Endothelial cell (in vitro differentiated cells): ENCODE results near the gene CRADD. TPM values are rescaled to one million over a fixed set of nuclear protein-coding genes. Genes with fewer than 3 reads are reported as not detected.

Source experiments
- DNase-seq: peaks from one replicate; pipeline ENCODE4 v3.0.0; 2021; ENCODE audit warnings: low spot score
- H3K27ac Mint-ChIP-seq: one replicate; pipeline ENCODE4 v1.8.0; 2021; ENCODE audit warnings: mixed read lengths, inconsistent platforms; ENCODE audit not compliant: unreplicated experiment
- H3K27me3 Mint-ChIP-seq: one replicate; pipeline ENCODE4 v1.8.0; 2021; ENCODE audit warnings: mild to moderate bottlenecking, moderate library complexity, mixed read lengths, inconsistent platforms; ENCODE audit not compliant: unreplicated experiment
- H3K36me3 Mint-ChIP-seq: one replicate; pipeline ENCODE4 v1.8.0; 2021; ENCODE audit warnings: mild to moderate bottlenecking, low read depth, mixed read lengths, inconsistent platforms; ENCODE audit not compliant: unreplicated experiment
- H3K4me1 Mint-ChIP-seq: one replicate; pipeline ENCODE4 v1.8.0; 2021; ENCODE audit warnings: mild to moderate bottlenecking, mixed read lengths, inconsistent platforms; ENCODE audit not compliant: unreplicated experiment
- H3K4me3 Mint-ChIP-seq: one replicate; pipeline ENCODE4 v1.8.0; 2021; ENCODE audit warnings: mild to moderate bottlenecking, mixed read lengths, inconsistent platforms; ENCODE audit not compliant: unreplicated experiment
- H3K9me3 Mint-ChIP-seq: one replicate; pipeline ENCODE4 v1.8.0; 2021; ENCODE audit warnings: mixed read lengths, inconsistent platforms; ENCODE audit not compliant: unreplicated experiment
- total RNA-seq: library from RNA; stranded (reverse); fragmentation: NEBNext Ultra II Directional; extraction: Animal tissue kit (Norgen Biotek cat#: 25700); gene quantifications from one replicate; pipeline ENCODE4 v1.2.1, GENCODE V29; 2021; ENCODE audit not compliant: unreplicated experiment
- TF ChIP-seq, protein P1 (sequence below): fragments of 200-600 bp; sonication (generic); IDR thresholded peaks from one replicate; pipeline ENCODE4 v1.5.0; 2021; ENCODE audit warnings: antibody characterized with exemption; ENCODE audit not compliant: unreplicated experiment

CRADD gene
- total RNA-seq, 1 donor from 2014 or later: 6.5 TPM

DNA sequence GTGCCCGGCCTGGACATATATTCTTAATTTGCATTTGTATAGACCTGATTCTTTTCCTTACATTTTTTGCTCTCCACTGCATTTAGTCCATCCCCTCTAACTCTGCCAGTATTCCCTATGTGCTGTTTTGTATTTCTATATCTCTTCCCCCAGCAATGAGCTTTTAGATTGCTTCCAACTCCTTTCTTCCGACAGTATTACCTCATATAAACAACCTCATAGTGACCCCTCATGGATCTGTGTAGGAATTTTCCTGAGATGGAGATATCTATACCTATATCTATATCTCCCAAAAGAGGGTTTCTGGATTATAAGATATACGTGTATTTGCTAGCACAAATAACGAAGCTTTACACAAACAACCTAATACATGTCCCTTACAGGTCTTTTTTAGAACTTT is 161.9 kb downstream of the CRADD start:
- Mint-ChIP-seq H3K36me3 (no peaks in the 10 kb centered on the region), H3K27me3 (no peaks in the 10 kb centered on the region), H3K4me1 (peaks cover 9% of the 10 kb centered on the region), H3K27ac (no peak overlapping the region), H3K9me3 (no peaks in the 10 kb centered on the region), H3K4me3 (no peak overlapping the region)
- DNase-seq: no peak
- TF ChIP-seq, protein P1, sequence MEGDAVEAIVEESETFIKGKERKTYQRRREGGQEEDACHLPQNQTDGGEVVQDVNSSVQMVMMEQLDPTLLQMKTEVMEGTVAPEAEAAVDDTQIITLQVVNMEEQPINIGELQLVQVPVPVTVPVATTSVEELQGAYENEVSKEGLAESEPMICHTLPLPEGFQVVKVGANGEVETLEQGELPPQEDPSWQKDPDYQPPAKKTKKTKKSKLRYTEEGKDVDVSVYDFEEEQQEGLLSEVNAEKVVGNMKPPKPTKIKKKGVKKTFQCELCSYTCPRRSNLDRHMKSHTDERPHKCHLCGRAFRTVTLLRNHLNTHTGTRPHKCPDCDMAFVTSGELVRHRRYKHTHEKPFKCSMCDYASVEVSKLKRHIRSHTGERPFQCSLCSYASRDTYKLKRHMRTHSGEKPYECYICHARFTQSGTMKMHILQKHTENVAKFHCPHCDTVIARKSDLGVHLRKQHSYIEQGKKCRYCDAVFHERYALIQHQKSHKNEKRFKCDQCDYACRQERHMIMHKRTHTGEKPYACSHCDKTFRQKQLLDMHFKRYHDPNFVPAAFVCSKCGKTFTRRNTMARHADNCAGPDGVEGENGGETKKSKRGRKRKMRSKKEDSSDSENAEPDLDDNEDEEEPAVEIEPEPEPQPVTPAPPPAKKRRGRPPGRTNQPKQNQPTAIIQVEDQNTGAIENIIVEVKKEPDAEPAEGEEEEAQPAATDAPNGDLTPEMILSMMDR: no peak

DNA sequence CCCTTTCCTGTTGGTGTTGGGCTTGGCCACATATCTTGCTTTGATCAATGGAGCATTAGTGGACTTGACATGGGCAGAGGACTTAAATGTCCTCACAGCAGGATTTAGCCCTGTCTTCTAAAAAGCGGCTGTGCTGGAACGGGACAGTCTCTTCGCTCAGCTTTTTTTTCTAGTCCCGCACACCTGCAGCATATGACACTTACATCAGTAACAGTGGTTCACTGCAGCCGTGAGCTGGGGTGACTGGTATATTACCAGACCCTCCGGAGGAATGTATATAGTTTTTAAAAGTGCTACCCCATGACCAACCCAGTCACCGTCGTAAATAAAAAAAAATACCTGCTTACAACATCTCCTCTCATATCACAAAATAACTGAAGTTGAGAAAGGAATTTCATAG is 164.5 kb downstream of the CRADD start:
- Mint-ChIP-seq H3K27me3 (no peaks in the 10 kb centered on the region), H3K27ac (no peak overlapping the region), H3K9me3 (no peaks in the 10 kb centered on the region), H3K36me3 (no peaks in the 10 kb centered on the region), H3K4me3 (no peak overlapping the region), H3K4me1 (peaks cover 9% of the 10 kb centered on the region)
- DNase-seq: no peak
- TF ChIP-seq, protein P1: no peak

DNA sequence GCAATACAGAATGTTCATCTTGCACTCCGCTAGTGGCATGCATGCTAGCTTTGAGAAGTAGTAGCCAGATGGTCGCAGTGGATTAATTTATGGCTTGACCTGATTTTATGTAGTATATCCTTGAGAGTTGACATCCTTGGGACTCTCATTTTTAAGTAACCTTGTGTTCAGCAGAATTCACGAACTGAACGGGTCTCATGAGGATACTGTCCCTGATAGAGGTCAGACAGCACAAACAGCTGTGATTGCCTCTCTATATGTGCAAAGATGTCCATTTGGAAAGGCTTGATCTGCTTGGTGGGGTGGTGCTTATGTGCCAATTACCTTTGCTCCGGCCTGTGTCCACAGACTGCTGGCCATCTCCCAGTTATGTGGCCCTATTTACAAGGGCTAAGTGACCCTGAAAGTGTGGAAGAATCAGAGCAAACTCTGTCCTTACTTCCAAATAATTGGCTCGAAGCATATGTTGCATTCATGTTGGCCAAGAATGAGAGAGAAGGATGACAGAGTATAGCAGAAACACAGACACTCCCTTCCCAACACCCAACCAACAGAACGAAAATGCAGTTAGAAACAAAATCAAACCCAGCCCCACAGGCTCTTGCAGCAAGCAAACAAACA is 167.1 kb downstream of the CRADD start:
- peaks cover 16% of the 10 kb centered on the region for H3K4me1 Mint-ChIP-seq
- no peak overlapping the region for H3K27ac Mint-ChIP-seq

DNA sequence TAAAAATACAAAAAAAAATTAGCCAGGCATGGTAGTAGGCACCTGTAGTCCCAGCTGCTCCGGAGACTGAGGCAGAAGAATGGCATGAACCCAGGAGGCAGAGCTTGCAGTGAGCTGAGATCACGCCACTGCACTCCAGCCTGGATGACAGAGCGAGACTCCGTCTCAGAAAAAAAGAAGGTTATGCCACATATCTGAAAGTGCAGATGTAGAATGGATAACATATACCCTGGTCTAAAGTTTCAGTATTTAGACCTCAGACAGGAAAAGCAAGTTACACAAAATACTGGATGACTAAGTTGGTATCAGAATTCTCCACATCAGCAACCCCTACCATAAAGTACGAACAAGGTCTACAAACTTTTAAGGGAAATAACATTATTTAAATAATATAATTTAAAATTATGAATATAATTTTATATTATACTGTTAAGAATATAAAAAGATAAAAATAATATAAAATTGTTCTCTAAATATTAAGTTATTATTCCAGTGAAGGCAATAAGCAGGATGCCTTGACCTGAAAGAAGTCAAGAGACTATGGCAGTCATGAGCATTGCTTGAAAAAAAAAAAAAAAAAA is 169.9 kb downstream of the CRADD start:
- Mint-ChIP-seq H3K4me1 (peaks cover 9% of the 10 kb centered on the region), H3K4me3 (no peak overlapping the region), H3K27ac (no peak overlapping the region), H3K36me3 (no peaks in the 10 kb centered on the region), H3K27me3 (no peaks in the 10 kb centered on the region), H3K9me3 (no peaks in the 10 kb centered on the region)
- no peak for DNase-seq
- TF ChIP-seq, protein P1: no peak

More for the DNA sequence above, 167.1 kb downstream of the CRADD start:
- H3K36me3 Mint-ChIP-seq: no peaks in the 10 kb centered on the region
- DNase-seq: no peak
- TF ChIP-seq, protein P1: no peak
- no peaks in the 10 kb centered on the region for H3K27me3 Mint-ChIP-seq
- no peaks in the 10 kb centered on the region for H3K9me3 Mint-ChIP-seq
- H3K4me3 Mint-ChIP-seq: no peak overlapping the region
